Cardiac muscle cell (in vitro differentiated cells and primary cell): ENCODE results near the gene RC3H2. TPM values are rescaled to one million over a fixed set of nuclear protein-coding genes. Genes with fewer than 3 reads are reported as not detected.

Source experiments
- DNase-seq, 2 donors: peaks; one replicate each; pipeline versions ENCODE4 v3.0.0 to v3.0.0-alpha.2; 2010 to 2017; ENCODE audit warnings: low read depth in 1 of 2, low spot score in 1 of 2
- H3K27ac ChIP-seq: fragments of 200-600 bp; sonication (generic); 2 replicates; pipeline ENCODE4 v1.5.1; 2016
- H3K27me3 ChIP-seq: fragments of 200-600 bp; sonication (generic); 2 replicates; pipeline ENCODE4 v1.6.0; 2016; ENCODE audit warnings: control low read depth
- H3K36me3 ChIP-seq: fragments of 200-600 bp; sonication (generic); 2 replicates; pipeline ENCODE4 v1.5.1; 2016; ENCODE audit warnings: control low read depth
- H3K4me1 ChIP-seq: fragments of 200-600 bp; sonication (generic); 2 replicates; pipeline ENCODE4 v1.8.1; 2017; ENCODE audit warnings: low read depth, mild to moderate bottlenecking, mixed run types
- H3K4me3 ChIP-seq: fragments of 200-600 bp; sonication (generic); 2 replicates; pipeline ENCODE4 v1.5.1; 2016; ENCODE audit warnings: mild to moderate bottlenecking
- H3K9me3 ChIP-seq: fragments of 200-600 bp; sonication (generic); 2 replicates; pipeline ENCODE4 v1.5.1; 2017; ENCODE audit warnings: low read depth, mild to moderate bottlenecking, control low read depth
- CTCF ChIP-seq: IDR thresholded peaks from 2 replicates; pipeline ENCODE4 v1.5.1; 2012; ENCODE audit warnings: low read depth, mild to moderate bottlenecking, low read length
- polyA plus RNA-seq: library from polyadenylated mRNA; unstranded; fragments of >200 nt; fragmentation: Nextera tagmentation; extraction: Ambion mirVana; gene quantifications from 2 replicates; pipeline ENCODE4 v1.2.1, GENCODE V29; 2016
- total RNA-seq: library from RNA; depleted of rRNA; stranded (reverse); fragments of >200 nt; gene quantifications from 2 replicates; pipeline ENCODE4 v1.2.3, GENCODE V29; 2016

Gene RC3H2
- total and polyA plus RNA-seq, 2 experiments from 2014 or later: 31.1 to 57.7 TPM

- DNase-seq: peak; percentile 95 to 97
Observed at GRCh38 chr9:122931226-122932121, 26.3 kb upstream of the RC3H2 start, which contains the start of gene ZBTB26. Gene ZBTB26 (minus strand): TSS chr9:122931512. CDS start chr9:122919934, 11,578 bp downstream.

GRCh38 chr9:122930541-122931225 is 25.5 kb upstream of the RC3H2 start:
- DNase-seq: no peak
- peaks cover 18% of the 10 kb centered on the region for H3K4me1 ChIP-seq
- TF ChIP-seq CTCF: no peak
- peak overlapping the region; percentile 95 for H3K4me3 ChIP-seq
- H3K9me3 ChIP-seq: no peaks in the 10 kb centered on the region
- no peaks in the 10 kb centered on the region for H3K27me3 ChIP-seq
- H3K36me3 ChIP-seq: no peaks in the 10 kb centered on the region
- peak overlapping the region; percentile 96 for H3K27ac ChIP-seq

More at GRCh38 chr9:122931226-122932121, 26.3 kb upstream of the RC3H2 start, which contains the start of gene ZBTB26:
- peak within 1 kb of the TSS; percentile 96 for H3K27ac ChIP-seq
- peak within 1 kb of the TSS; percentile 95 for H3K4me3 ChIP-seq
- no peak for TF ChIP-seq CTCF
- no peaks in the 10 kb centered on the region for H3K9me3 ChIP-seq
- no peaks in the 10 kb centered on the region for H3K27me3 ChIP-seq
- peaks cover 4% of the 10 kb centered on the region for H3K36me3 ChIP-seq
- peaks cover 18% of the 10 kb centered on the region for H3K4me1 ChIP-seq

- H3K27me3 ChIP-seq: no peaks in the 10 kb centered on the region
- H3K4me3 ChIP-seq: peak overlapping the region; percentile 95
- TF ChIP-seq CTCF: no peak
Observed at GRCh38 chr9:122929796-122930354, 24.7 kb upstream of the RC3H2 start.

GRCh38 chr9:122923947-122924346 is 18.8 kb upstream of the RC3H2 start:
- H3K9me3 ChIP-seq: no peaks in the 10 kb centered on the region
- no peak overlapping the region for H3K4me3 ChIP-seq
- no peaks in the 10 kb centered on the region for H3K27me3 ChIP-seq
- peaks cover 2% of the 10 kb centered on the region for H3K36me3 ChIP-seq
- DNase-seq: no peak
- H3K4me1 ChIP-seq: no peaks in the 10 kb centered on the region
- no peak overlapping the region for H3K27ac ChIP-seq
- TF ChIP-seq CTCF: no peak

More at GRCh38 chr9:122929796-122930354, 24.7 kb upstream of the RC3H2 start:
- no peak for DNase-seq
- no peaks in the 10 kb centered on the region for H3K36me3 ChIP-seq
- H3K9me3 ChIP-seq: no peaks in the 10 kb centered on the region
- no peak overlapping the region for H3K27ac ChIP-seq
- peaks cover 18% of the 10 kb centered on the region for H3K4me1 ChIP-seq

- Histone ChIP-seq H3K4me3 (no peak overlapping the region), H3K27me3 (no peaks in the 10 kb centered on the region), H3K4me1 (no peaks in the 10 kb centered on the region), H3K36me3 (peaks cover 2% of the 10 kb centered on the region), H3K9me3 (no peaks in the 10 kb centered on the region), H3K27ac (no peak overlapping the region)
- DNase-seq: no peak
- no peak for TF ChIP-seq CTCF
Observed at GRCh38 chr9:122922713-122923112, 17.6 kb upstream of the RC3H2 start.
